Small intestine (tissue), 16 donors: ENCODE data around the gene TENT5A. TPM values are rescaled to one million over a fixed set of nuclear protein-coding genes. Genes with fewer than 3 reads are reported as not detected.
A peak's percentile ranks its signal among the peaks of the same experiment; 100 is the strongest.

Experiments used
- DNase-seq, 2 donors: peaks; one replicate each; pipeline versions ENCODE4 v3.0.0 to v3.0.0-alpha.2; 2013
- FAIRE-seq: peaks from 2 replicates; lab custom pipeline; 2012; peaks lifted over from hg19 to GRCh38; lab: Jason Lieb, UNC
- H3K27ac ChIP-seq, 3 donors: one replicate each; pipeline ENCODE4 v1.5.1; 2013; ENCODE audit warnings: low read length in 2 of 3, mild to moderate bottlenecking in 2 of 3, control low read depth in 1 of 3, inconsistent platforms in 1 of 3, low read depth in 1 of 3, moderate library complexity in 1 of 3
- H3K27me3 ChIP-seq, 3 donors: one replicate each; pipeline ENCODE4 v1.6.1; 2013; ENCODE audit warnings: low read length in 3 of 3, inconsistent platforms in 1 of 3; ENCODE audit not compliant: control insufficient read depth in 3 of 3, insufficient read depth in 3 of 3
- H3K36me3 ChIP-seq, 3 donors: one replicate each; pipeline ENCODE4 v1.6.1; 2013; ENCODE audit warnings: low read length in 3 of 3, inconsistent platforms in 1 of 3, low read depth in 1 of 3, mild to moderate bottlenecking in 1 of 3, moderate library complexity in 1 of 3; ENCODE audit not compliant: control insufficient read depth in 3 of 3, insufficient read depth in 2 of 3
- H3K4me1 ChIP-seq, 3 donors: one replicate each; pipeline ENCODE4 v1.6.1; 2013; ENCODE audit warnings: low read length in 2 of 3, inconsistent platforms in 1 of 3, low read depth in 1 of 3, mild to moderate bottlenecking in 1 of 3, moderate library complexity in 1 of 3; ENCODE audit not compliant: control insufficient read depth in 3 of 3, insufficient read depth in 2 of 3
- H3K4me3 ChIP-seq, 3 donors: one replicate each; pipeline ENCODE4 v1.5.1; 2013; ENCODE audit warnings: low read length in 3 of 3, control low read depth in 1 of 3, inconsistent platforms in 1 of 3, low read depth in 1 of 3, mild to moderate bottlenecking in 1 of 3, moderate library complexity in 1 of 3
- H3K9me3 ChIP-seq, 2 donors: one replicate each; pipeline ENCODE4 v1.6.1; 2013; ENCODE audit warnings: low read depth in 1 of 2, low read length in 1 of 2; ENCODE audit not compliant: control insufficient read depth in 2 of 2, insufficient read depth in 1 of 2
- WGBS, 3 donors: extraction: QIAGEN DNeasy Blood & Tissue Kit; methylation state at CpG; one replicate each; pipeline ENCODE4 v1.1.7; 2013; 5-methylcytosine and 5-hydroxymethylcytosine counted together
- long read RNA-seq, 10 donors: transcript quantifications; one replicate each; lab custom pipeline, GENCODE V29; 2026
- polyA plus RNA-seq, 4 donors: library from polyadenylated mRNA; stranded (reverse) in 3 of 4; unstranded in 1 of 4; fragments of 200-250 nt in 3 of 4; fragments of 120-200 nt in 1 of 4; gene quantifications; one replicate each; pipeline versions ENCODE4 v1.2.1 to v1.2.3, GENCODE V29; 2013
- donor health status: healthy with polysubstance abuse.
- donor health status: control.
- donor health status: control.
- donor health status: Bipolar disorder and iron deficiency.
- donor health status: healthy.

TENT5A gene
- polyA plus RNA-seq, result 10 to 100 TPM in 3 of 4 donors, 1 to 10 TPM in 1; 6.0 to 34.2 (median 19.1) TPM
- long read RNA-seq, donor 1, full-length matches to known transcripts, result 11 of 11 reads
- long read RNA-seq, donor 1, partial matches to known transcripts, result 0 of 11 reads
- long read RNA-seq, donor 1, other reads (novel, unspliced or antisense), result 0 of 11 reads
- long read RNA-seq, donor 2, full-length matches to known transcripts, result 4 of 4 reads
- long read RNA-seq, donor 2, partial matches to known transcripts, result 0 of 4 reads
- long read RNA-seq, donor 2, other reads (novel, unspliced or antisense), result 0 of 4 reads
- long read RNA-seq, donor 3, full-length matches to known transcripts, result 6 of 6 reads
- long read RNA-seq, donor 3, partial matches to known transcripts, result 0 of 6 reads
- long read RNA-seq, donor 3, other reads (novel, unspliced or antisense), result 0 of 6 reads
- long read RNA-seq, donor 4, result 0 reads
- long read RNA-seq, donor 5, full-length matches to known transcripts, result 3 of 3 reads
- long read RNA-seq, donor 5, partial matches to known transcripts, result 0 of 3 reads
- long read RNA-seq, donor 5, other reads (novel, unspliced or antisense), result 0 of 3 reads
- long read RNA-seq, donor 6, full-length matches to known transcripts, result 4 of 4 reads
- long read RNA-seq, donor 6, partial matches to known transcripts, result 0 of 4 reads
- long read RNA-seq, donor 6, other reads (novel, unspliced or antisense), result 0 of 4 reads
- long read RNA-seq, donor 7, full-length matches to known transcripts, result 17 of 25 reads
- long read RNA-seq, donor 7, partial matches to known transcripts, result 8 of 25 reads
- long read RNA-seq, donor 7, other reads (novel, unspliced or antisense), result 0 of 25 reads
- long read RNA-seq, donor 8, full-length matches to known transcripts, result 1 of 1 reads
- long read RNA-seq, donor 8, partial matches to known transcripts, result 0 of 1 reads
- long read RNA-seq, donor 8, other reads (novel, unspliced or antisense), result 0 of 1 reads
- long read RNA-seq, donor 9, full-length matches to known transcripts, result 3 of 3 reads
- long read RNA-seq, donor 9, partial matches to known transcripts, result 0 of 3 reads
- long read RNA-seq, donor 9, other reads (novel, unspliced or antisense), result 0 of 3 reads
- long read RNA-seq, donor 10, full-length matches to known transcripts, result 16 of 16 reads
- long read RNA-seq, donor 10, partial matches to known transcripts, result 0 of 16 reads
- long read RNA-seq, donor 10, other reads (novel, unspliced or antisense), result 0 of 16 reads

GRCh38 chr6:81752084-81752920 is at the start of gene TENT5A:
Gene TENT5A, minus strand, starts transcription at chr6:81752681. Its CDS starts 540 bp downstream, at chr6:81752141.
- peaks cover 2 to 7% (median 3%) of the 10 kb centered on the region in 3 donors for H3K4me1 ChIP-seq
- WGBS, 3 donors, result 0 to 1% (median 1%) methylated on average over 58 to 77 of the region's 77 CpGs
- H3K36me3 ChIP-seq, result peaks cover 0 to 3% (median 2%) of the 10 kb centered on the region in 3 donors
- no peaks in the 10 kb centered on the region for H3K27me3 ChIP-seq
- H3K9me3 ChIP-seq, result no peaks in the 10 kb centered on the region
- H3K27ac ChIP-seq, result peak within 1 kb of the TSS; percentile 82 to 93 (median 92)
- H3K4me3 ChIP-seq, result peak within 1 kb of the TSS; percentile 77 to 87 (median 82)
- no peak for FAIRE-seq
- peak; percentile 93 to 96 for DNase-seq

- no peaks in the 10 kb centered on the region for H3K9me3 ChIP-seq
- no peaks in the 10 kb centered on the region for H3K27me3 ChIP-seq
- DNase-seq (no peak), FAIRE-seq (no peak)
- no peaks in the 10 kb centered on the region for H3K36me3 ChIP-seq
- whole genome bisulfite sequencing, 3 donors, result 80 to 87% (median 87%) methylated on average over 3 of the region's 3 CpGs
- no peaks in the 10 kb centered on the region for H3K4me1 ChIP-seq
- no peak overlapping the region for H3K27ac ChIP-seq
- H3K4me3 ChIP-seq, result no peak overlapping the region
Measured at GRCh38 chr6:81801489-81801888, 49.0 kb upstream of the TENT5A start.

GRCh38 chr6:81800666-81801065 is 48.2 kb upstream of the TENT5A start:
- 72 to 88% (median 77%) methylated on average over 3 of the region's 3 CpGs for WGBS, 3 donors
- H3K4me3 ChIP-seq, result no peak overlapping the region
- no peaks in the 10 kb centered on the region for H3K36me3 ChIP-seq
- H3K27ac ChIP-seq, result no peak overlapping the region
- FAIRE-seq, result no peak
- no peaks in the 10 kb centered on the region for H3K27me3 ChIP-seq
- no peaks in the 10 kb centered on the region for H3K4me1 ChIP-seq
- no peak for DNase-seq
- H3K9me3 ChIP-seq, result no peaks in the 10 kb centered on the region

GRCh38 chr6:81799323-81799722 is 46.8 kb upstream of the TENT5A start:
- H3K36me3 ChIP-seq, result no peaks in the 10 kb centered on the region
- 69 to 74% (median 74%) methylated on average over 1 of the region's 1 CpG for WGBS, 3 donors
- H3K27me3 ChIP-seq, result no peaks in the 10 kb centered on the region
- FAIRE-seq, result no peak
- H3K4me1 ChIP-seq, result no peaks in the 10 kb centered on the region
- no peak for DNase-seq
- no peak overlapping the region for H3K4me3 ChIP-seq
- no peak overlapping the region for H3K27ac ChIP-seq
- no peaks in the 10 kb centered on the region for H3K9me3 ChIP-seq

GRCh38 chr6:81797591-81797990 is 45.1 kb upstream of the TENT5A start:
- DNase-seq (no peak), FAIRE-seq (no peak)
- Histone ChIP-seq H3K27ac (no peak overlapping the region), H3K36me3 (no peaks in the 10 kb centered on the region), H3K9me3 (no peaks in the 10 kb centered on the region), H3K4me3 (no peak overlapping the region), H3K27me3 (no peaks in the 10 kb centered on the region), H3K4me1 (no peaks in the 10 kb centered on the region)
- 71 to 81% (median 75%) methylated on average over 1 of the region's 1 CpG for WGBS, 3 donors

- H3K27me3 ChIP-seq, result no peaks in the 10 kb centered on the region
- no peak for DNase-seq
- H3K36me3 ChIP-seq, result no peaks in the 10 kb centered on the region
- H3K4me3 ChIP-seq, result no peak overlapping the region
- no peak overlapping the region for H3K27ac ChIP-seq
- H3K9me3 ChIP-seq, result no peaks in the 10 kb centered on the region
- H3K4me1 ChIP-seq, result no peaks in the 10 kb centered on the region
- WGBS, 3 donors, result 73 to 87% (median 84%) methylated on average over 1 of the region's 1 CpG
- no peak for FAIRE-seq
Measured at GRCh38 chr6:81795890-81796289, 43.4 kb upstream of the TENT5A start.

- H3K4me1 ChIP-seq, result peaks cover 0 to 10% (median 2%) of the 10 kb centered on the region in 3 donors
- no peaks in the 10 kb centered on the region for H3K36me3 ChIP-seq
- FAIRE-seq (no peak), DNase-seq (no peak)
- H3K9me3 ChIP-seq, result no peaks in the 10 kb centered on the region
- WGBS, 3 donors, result 78 to 93% (median 80%) methylated on average over 4 of the region's 4 CpGs
- H3K27me3 ChIP-seq, result no peaks in the 10 kb centered on the region
- no peak overlapping the region for H3K4me3 ChIP-seq
- H3K27ac ChIP-seq, result no peak overlapping the region
Measured at GRCh38 chr6:81793821-81794475, 41.5 kb upstream of the TENT5A start.
